Activated T-cell treated with anti-CD3 and anti-CD28 coated beads, Interleukin-2, amount 50 U/mL, for 48 hours (primary cell): ENCODE data around the gene TBX3.

ENCODE experiments used
- DNase-seq, 2 experiments: peaks; one replicate each; pipeline ENCODE4 v3.0.0-alpha.2; 2020

The TBX3 gene

GRCh38 chr12:114666746-114667668, 17.0 kb downstream of the TBX3 start:
- peak in 1 of 2 experiments; percentile 21 for DNase-seq

DNA sequence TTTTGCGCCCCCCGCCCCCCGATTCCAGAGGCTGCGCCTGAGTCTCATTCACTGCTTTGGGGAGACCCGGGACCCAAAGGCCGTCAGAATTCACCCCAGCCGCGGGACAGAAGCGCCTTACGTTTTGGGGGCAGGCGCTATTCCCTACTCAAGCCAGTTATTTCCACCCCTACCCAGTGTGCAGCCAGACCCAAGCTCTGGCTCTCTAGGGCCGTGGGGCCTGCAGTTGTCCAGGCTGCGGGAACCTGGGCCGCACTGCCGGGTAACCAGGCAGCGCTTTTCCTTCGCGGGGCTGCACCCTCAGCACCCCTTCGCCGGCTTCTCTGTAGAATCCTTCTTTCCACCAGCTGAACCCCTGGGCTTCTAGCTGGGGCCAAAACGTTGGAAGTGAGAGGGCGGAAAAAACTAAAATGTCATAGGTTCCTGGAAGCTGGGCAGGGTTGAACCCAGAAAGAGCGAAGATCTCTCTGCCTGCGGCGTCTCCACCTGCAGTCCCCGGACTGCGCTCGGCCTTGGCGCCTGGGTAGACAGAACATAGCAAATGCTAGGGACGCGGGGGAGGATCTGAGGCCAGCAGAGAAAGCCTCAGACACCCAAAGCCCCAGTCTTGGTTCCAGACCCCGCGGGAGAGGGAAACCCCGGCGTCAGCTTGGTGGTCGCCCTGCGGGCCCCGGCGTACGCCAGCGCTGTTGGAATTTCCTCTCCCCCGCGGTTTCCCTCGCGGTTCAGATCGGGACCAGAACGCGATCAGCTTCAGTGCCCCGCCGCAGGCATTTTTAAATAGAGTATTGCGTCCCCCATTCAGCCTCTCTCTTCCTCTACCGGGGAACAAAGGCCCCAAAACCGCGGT, 18.3 kb downstream of the TBX3 start:
- no peak for DNase-seq

DNA sequence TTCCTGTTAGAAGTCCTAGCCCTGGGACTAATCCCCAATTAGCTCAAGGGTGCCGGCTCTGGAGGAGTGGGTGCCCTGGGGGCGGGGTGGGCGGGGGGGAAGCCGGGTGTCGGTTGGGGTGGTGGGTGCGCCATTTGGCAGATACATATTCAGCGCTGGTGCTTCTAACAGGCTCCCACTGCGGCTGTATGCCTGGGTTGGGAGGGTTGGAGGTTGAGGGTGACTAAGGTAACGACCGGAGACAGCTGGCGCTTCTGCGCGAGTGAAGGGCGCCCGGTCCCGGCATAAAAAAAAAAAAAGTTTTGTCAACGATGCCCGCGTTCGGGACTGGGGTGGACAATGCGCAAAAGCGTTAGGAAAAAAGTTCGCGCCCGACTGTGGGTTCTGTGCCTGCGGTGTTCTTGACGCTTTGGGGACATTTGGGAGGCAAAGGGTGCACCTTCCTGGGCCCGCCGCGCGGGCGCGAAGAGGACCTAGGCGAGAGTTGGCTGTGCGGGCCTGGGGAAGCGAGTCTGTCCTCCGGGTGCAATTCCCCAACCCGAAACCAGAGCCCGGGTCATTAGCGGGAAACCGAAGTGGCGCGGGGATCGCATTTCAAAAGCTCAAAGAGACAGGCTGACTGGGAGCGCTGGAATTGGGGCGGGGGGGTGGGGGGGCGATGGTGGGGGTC, 19.2 kb downstream of the TBX3 start:
- no peak for DNase-seq

DNA sequence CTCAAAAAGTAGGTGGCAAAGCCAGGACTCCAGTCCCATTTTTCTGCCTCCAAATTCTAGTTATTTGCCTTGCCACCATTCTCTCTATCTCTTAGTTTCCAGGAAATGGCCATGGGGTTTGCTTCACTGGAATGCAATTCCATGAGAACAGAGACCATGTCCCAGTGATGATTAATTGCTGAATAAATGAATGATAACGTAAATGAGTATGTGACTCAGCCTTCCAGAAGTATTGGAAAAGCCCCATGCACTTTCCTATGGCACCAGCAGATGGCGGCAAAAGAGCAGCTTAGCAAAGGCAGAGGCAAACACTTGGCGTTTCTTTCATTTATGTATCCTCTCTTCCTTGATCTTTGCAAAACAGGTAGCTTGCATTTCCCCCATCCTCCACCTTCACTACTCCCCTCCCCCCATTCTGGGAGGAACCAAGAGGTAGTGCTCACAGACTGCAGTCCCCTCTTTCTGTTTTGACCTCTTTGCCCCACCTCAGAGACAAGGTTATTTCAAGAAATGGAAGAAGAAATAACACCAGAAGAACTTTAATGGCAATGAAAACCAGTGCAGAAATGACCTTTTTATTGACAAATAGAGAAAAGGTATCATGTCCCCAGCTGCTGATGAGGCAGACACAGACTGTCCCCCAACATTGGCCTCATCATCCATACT, 21.3 kb downstream of the TBX3 start:
- peak; percentile 77 to 79 for DNase-seq

- DNase-seq, result no peak
Measured at GRCh38 chr12:114661245-114661644, 22.7 kb downstream of the TBX3 start.

DNA sequence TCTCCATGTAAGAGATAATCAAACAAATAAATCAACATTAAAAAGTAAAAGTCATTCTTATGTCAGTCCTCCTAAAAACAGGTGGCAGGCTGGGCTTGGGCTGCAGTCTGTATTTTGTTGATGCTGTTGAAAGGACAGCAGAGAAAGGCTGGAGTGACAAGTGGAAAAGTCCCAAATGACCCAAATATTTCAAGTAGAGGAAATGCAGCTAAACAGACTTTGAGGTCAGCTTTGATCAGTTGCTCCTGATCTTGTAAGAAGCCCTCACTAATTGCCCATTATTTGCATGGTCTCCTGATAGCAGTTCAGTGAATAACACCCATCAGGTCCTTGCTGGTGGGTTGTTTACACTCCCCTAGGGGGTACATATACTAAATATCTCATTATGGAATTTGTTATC, 24.9 kb downstream of the TBX3 start:
- no peak for DNase-seq

GRCh38 chr12:114658002-114658441, 26.0 kb downstream of the TBX3 start:
- no peak for DNase-seq

- no peak for DNase-seq
Measured at GRCh38 chr12:114657597-114657920, 26.4 kb downstream of the TBX3 start.

DNA sequence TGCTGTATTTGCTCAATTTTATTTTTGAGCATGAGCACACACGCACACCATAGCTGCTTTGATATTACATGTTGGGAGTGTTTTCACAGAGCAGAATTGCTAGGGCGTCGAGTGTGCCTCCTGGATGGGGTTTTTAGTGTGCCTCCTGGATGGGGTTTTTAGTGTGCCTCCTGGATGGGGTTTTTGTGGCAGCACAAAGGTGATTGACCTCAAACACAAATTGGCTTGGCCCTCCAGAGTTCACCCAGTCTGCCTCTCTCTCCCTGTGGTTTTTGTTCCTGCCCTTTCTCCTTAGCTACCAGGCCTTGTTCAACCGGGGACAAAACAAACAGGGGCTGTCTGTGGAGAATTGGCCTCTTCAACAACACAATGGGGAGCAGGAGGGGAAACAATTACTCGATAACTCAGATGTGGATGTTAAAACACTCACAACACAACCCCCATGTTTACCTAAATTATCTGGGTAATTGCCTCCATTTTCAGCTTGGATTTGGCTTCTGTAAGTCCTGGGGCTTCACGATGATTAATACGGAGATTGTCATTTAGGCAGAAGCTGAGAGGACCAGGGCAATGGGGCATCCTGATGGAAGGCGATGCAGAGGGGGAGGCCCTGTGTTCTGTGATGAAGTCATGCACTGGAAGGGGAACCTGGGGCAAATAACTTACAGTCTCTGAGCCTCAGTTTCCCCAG, 26.9 kb downstream of the TBX3 start:
- DNase-seq, result no peak

DNA sequence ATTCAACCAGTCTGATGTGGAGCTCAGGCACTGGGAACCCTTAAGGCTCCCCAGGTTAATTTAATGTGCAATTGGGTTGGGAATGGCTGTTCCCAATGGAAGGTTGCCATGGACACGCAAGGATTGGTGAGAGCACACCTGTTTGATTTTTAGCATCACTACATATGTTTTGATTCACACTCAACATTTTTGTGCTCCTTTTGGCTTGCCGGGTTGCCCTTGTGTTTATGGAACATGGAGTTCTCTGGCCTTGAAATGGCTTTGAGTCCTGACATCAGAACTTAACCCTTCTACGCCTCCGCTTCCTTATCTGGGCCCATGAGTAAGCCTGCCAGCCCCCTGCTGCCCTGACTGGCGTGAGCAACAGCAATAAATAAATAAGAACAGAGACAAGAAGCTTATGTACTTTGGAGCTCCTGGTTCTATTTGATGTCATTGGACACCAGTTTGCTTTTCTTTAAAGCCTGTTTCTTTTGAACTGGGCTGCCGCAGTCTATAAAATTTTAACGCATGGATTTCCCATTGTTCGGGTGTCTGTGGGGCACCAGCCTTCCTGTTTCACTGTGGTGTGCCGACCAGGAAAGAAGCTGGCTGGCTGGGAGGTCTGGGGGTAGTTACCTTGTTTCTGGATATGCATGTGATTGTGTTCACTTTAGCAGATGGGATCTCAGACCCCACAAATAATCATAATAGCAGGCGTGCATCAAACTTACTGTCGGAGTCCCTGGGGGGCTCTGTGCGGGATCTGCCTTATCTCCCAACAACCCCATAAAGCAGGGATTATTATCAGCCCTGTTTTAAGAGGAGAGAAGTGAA, 27.8 kb downstream of the TBX3 start:
- DNase-seq, result no peak

DNA sequence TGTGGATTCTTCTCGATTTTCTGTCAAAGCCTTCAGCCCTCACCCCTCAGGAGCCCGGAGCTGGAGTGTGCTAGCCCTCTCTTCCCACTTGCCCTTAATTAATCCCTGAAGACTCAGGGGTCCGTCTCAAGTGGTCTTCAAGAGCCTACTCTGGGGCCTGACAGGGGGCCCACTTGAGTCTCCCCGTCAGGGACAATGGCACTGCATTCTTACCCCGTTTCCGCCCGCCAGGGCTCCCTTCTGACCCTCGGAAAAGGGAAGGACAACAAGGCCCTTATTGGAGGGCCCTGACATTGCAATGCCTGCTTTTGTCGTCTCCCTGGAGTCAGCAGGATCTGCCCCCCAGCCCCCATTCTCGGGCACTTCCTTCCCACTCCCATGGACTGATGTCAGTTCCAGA, 34.4 kb downstream of the TBX3 start:
- no peak for DNase-seq

GRCh38 chr12:114648711-114649110, 35.3 kb downstream of the TBX3 start:
- DNase-seq, result no peak

DNA sequence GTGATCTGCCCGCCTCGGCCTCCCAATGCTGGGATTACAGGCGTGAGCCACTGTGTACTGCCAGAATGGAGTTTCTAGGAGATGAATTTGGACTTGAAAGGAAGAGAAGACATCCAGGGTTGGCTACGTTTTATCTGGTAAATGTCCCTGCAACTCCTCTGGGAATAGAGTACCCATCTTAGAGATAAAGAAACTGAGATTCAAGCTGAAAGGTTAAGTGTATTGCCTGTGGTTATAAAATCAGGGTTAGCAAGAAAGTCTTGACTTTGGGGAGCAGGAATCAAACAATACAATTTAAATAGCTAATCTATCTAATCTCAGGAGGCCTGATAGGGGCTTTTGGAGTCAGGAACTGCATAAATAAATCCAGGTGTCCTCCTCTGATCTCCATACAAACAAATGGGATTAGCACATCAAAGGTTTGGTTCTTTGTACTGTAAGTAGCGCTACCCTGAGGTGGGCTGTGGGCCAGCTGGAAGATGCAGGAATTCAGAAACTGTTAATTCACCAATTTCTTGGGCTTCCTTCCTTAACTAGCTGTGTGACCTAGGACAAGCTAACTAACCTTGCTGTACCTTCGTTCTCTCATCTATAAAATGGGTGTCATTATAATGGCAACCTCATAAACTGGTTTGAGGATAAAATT, 45.1 kb downstream of the TBX3 start:
- DNase-seq, result no peak

GRCh38 chr12:114636723-114637480, 47.1 kb downstream of the TBX3 start:
- no peak for DNase-seq

DNA sequence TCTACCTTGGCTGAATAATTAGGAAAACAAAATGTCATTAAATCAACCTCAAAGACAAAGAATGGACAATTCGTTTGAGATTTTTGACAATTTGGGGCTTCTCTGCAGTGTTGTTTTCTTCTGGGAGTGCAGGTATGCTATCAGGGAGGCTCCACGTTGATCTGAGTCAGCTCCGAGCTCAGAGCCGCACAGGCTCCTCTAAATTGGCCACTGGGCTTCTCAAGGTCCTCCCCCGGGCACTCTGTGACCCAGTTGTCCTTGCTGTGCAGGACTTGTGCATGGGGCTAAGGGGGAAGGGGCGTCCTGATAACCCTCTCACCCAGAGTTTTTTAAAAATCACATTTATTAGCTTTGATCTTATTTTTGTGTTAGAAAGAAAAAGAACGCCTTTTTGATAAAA, 52.7 kb downstream of the TBX3 start:
- no peak for DNase-seq

GRCh38 chr12:114628199-114628598, 55.8 kb downstream of the TBX3 start:
- DNase-seq, result no peak

- no peak for DNase-seq
Measured at GRCh38 chr12:114627393-114627792, 56.6 kb downstream of the TBX3 start.

GRCh38 chr12:114625294-114625851, 58.6 kb downstream of the TBX3 start:
- DNase-seq, result peak; percentile 44 to 54

DNA sequence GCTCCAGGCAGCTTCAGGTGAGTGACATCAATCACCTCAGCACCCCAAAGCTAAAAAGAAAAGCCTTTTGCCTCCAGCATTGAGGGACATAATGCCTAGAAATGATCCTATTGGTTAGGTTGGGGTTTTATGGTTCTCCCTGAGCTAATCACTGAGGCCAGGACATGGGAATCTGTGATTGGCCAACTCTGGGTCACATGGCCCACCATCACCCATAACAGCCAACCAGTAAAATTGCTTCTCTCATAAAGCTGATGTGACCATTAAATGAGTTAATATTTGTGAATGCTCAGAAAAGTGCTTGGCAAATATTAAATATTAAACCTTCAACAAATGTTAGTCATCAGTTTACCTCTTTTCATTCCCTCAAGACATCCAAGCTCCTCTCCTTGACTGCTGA, 60.2 kb downstream of the TBX3 start:
- DNase-seq, result no peak
